GM19467 (cell line): ENCODE data around the gene ZFTA.
"Not testable (repeated sequence)": the region's sequence is repeated elsewhere in the genome, so short reads cannot be mapped to it uniquely, and the experiment has no call there.

Experiments
- ATAC-seq: cut with Tn5 transposase; IDR thresholded peaks from one replicate; pipeline ENCODE4 v1.9.1; 2021; ENCODE audit warnings: mild to moderate bottlenecking, moderate library complexity; ENCODE audit not compliant: unreplicated experiment

Gene ZFTA

GRCh38 chr11:63768237-63769041 is at the start of gene ZFTA:
ZFTA (minus strand) TSS chr11:63768775; CDS start chr11:63768622, 153 bp downstream.
- ATAC-seq, result peak; percentile 53

- ATAC-seq, result no peak
These were observed 49.4 kb upstream of the ZFTA start for GRCh38 chr11:63817758-63818498.

GRCh38 chr11:63816732-63817131 is 48.2 kb upstream of the ZFTA start:
- ATAC-seq, result no peak

- no peak for ATAC-seq
These were observed 47.6 kb upstream of the ZFTA start for GRCh38 chr11:63816166-63816565.

- no peak for ATAC-seq
These were observed 45.8 kb upstream of the ZFTA start for GRCh38 chr11:63814383-63814736.

GRCh38 chr11:63813563-63814382 is 45.2 kb upstream of the ZFTA start:
- ATAC-seq, result peak; percentile 31

GRCh38 chr11:63813035-63813562 is 44.5 kb upstream of the ZFTA start, which contains the start of gene SPINDOC:
SPINDOC (plus strand) TSS chr11:63813456; CDS start chr11:63813687, 231 bp downstream.
- peak; percentile 75 for ATAC-seq

GRCh38 chr11:63811522-63811921 is 42.9 kb upstream of the ZFTA start:
- ATAC-seq, result no peak

GRCh38 chr11:63810383-63810782 is 41.8 kb upstream of the ZFTA start:
- not testable (repeated sequence) for ATAC-seq

- ATAC-seq, result no peak
These were observed 37.4 kb upstream of the ZFTA start for GRCh38 chr11:63805844-63806415.

- no peak for ATAC-seq
These were observed 35.7 kb upstream of the ZFTA start for GRCh38 chr11:63804259-63804658.

- ATAC-seq, result no peak
These were observed 34.3 kb upstream of the ZFTA start for GRCh38 chr11:63802637-63803414.

- no peak for ATAC-seq
These were observed 32.3 kb upstream of the ZFTA start for GRCh38 chr11:63800921-63801320.

- ATAC-seq, result no peak
These were observed 26.5 kb upstream of the ZFTA start for GRCh38 chr11:63795066-63795465.

- ATAC-seq, result no peak
These were observed 24.6 kb upstream of the ZFTA start for GRCh38 chr11:63793161-63793560.

- ATAC-seq, result no peak
These were observed 23.1 kb upstream of the ZFTA start for GRCh38 chr11:63791495-63792167.

- ATAC-seq, result no peak
These were observed 17.2 kb upstream of the ZFTA start for GRCh38 chr11:63785823-63786222.

GRCh38 chr11:63783925-63784592 is 15.5 kb upstream of the ZFTA start:
- ATAC-seq, result no peak

- no peak for ATAC-seq
These were observed 14.2 kb upstream of the ZFTA start for GRCh38 chr11:63782749-63783148.
